Fibroblast of skin of left quadriceps (primary cell): ENCODE results near the gene TMEM117.
A peak's percentile ranks its signal among the peaks of the same experiment; 100 is the strongest.
"Not testable (repeated sequence)": the region's sequence is repeated elsewhere in the genome, so short reads cannot be mapped to it uniquely, and the experiment has no call there.

ENCODE experiments used
- DNase-seq, 2 experiments: peaks; one replicate each; pipeline ENCODE4 v3.0.0-alpha.2; 2013; ENCODE audit warnings: low read depth in 2 of 2

The TMEM117 gene

GRCh38 chr12:44021471-44021971 lies 185.6 kb downstream of the TMEM117 start:
- no peak for DNase-seq

- DNase-seq, result no peak
Observed at GRCh38 chr12:44025499-44025898, 189.6 kb downstream of the TMEM117 start.

- DNase-seq, result no peak
Observed at GRCh38 chr12:44026046-44026445, 190.2 kb downstream of the TMEM117 start.

DNA sequence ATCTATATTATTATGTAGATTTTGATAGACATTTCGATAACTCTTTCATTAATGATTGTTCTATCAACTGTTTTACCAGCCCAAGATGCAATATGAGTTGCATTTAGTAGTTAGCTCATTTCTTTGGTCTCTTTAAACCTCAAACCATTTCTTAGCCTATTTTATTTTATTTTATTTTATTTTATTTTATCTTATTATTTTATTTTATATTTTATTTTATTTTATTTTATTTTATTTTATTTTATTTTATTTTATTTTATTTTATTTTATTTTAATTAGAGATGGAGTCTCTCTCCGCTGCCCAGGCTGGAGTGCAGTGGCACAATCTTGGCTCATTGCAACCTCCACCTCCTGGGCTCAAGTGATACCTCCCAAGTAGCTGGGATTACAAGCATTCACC lies 191.0 kb downstream of the TMEM117 start:
- DNase-seq, result not testable (repeated sequence)

- DNase-seq, result no peak
Observed at GRCh38 chr12:44029194-44029593, 193.3 kb downstream of the TMEM117 start.

DNA sequence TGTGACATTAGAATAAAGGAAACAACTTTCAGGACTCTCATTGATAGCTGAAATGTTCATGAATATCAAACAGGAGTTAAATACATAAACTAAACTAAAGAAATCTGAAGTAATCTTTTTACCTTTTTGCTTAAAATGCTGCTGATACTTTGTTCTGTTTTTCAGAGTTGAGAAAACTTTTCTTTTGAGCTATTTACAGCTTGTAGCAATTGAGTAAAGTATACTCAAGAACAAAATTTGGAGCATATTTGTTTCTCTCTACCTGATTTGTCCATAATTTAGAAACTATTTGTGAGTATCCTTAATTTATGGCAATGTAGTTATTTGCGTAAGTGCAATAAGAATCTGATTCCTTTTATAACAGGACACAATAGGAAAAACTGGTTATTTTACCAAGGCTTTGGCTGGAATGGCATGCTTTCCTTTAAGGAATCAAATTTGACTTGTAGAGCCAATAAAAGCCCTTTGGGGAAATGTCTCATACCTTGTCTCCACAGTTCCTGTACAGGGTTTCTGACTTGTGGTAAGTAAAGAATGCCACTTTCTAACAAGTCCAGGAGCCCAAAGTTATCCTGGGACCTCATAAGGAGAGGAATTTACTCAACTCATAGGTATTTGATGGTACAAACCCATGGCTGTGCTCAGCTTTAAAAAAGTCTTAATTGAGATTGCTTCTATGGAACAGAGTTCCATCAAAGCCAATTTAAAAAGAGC lies 195.7 kb downstream of the TMEM117 start:
- no peak for DNase-seq

- no peak for DNase-seq
Observed at GRCh38 chr12:44034906-44035305, 199.0 kb downstream of the TMEM117 start.

DNA sequence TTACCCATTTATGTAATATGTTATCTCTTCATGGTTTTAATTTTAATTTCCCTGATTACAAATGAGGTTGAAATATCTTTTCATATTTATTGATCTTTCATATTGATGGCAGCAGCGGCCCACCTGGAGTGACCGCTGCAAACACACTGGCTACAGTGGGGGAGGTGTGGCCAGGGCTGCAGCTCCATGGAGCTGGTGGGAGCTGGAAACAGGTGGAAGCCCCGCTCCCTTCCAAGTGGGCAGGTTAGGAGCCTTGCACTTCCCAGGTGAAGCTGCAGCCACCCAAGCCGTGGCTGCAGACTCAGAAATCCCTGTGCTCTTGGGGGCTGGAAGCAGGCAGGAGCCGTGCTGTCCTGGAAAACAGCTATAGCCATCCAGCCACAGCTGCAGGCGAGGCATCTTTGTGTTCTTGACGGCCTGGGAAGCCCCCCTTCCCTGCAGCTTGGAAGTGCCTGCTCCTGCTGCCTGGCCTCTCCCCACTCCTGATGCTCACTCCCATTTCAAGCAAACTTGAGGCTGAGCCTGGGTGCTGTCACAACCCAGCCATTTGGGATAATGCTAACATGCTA lies 201.1 kb downstream of the TMEM117 start:
- no peak for DNase-seq

DNA sequence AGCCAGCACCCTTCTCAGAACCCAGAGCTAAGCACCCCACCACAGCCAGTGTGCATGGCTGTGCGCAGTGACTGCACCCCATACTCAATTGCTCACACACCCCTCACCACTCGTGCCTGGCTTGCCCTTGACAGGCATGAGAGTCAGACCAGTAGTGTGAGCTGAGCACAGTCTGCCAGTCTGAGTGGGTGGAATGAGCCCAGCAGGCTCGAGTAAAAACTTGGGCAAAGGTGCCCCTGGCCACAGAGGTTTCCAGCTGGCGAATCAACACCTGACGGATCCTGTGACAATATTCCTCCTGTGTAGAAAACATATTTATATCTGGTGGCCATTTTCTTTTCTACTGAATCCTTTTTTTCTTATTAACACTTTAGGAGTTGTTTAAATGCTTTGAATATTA lies 202.5 kb downstream of the TMEM117 start:
- no peak for DNase-seq

DNA sequence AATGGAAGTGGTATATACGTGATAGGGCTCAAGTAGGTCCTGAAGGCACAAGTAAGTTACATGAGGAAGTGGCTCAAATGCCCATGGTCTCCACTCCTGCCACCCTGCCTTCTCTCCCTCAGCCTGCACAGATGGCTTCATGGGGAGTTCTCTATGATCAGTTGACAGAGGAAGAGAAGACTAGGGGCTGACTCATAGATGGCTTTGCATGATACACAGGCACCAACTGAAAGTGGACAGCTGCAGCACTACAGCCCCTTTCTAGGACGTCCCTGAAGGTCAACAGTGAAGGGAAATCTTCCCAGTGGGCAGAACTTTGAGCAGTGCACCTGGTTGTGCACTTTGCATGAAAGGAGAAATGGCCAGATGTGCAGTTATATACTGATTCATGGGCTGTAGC lies 208.6 kb downstream of the TMEM117 start:
- DNase-seq, result not testable (repeated sequence)

GRCh38 chr12:44046732-44047417 lies 211.0 kb downstream of the TMEM117 start:
- DNase-seq, result no peak

- no peak for DNase-seq
Observed at GRCh38 chr12:44052554-44052953, 216.7 kb downstream of the TMEM117 start.

GRCh38 chr12:44053549-44054127 lies 217.8 kb downstream of the TMEM117 start:
- DNase-seq, result peak; percentile 21

DNA sequence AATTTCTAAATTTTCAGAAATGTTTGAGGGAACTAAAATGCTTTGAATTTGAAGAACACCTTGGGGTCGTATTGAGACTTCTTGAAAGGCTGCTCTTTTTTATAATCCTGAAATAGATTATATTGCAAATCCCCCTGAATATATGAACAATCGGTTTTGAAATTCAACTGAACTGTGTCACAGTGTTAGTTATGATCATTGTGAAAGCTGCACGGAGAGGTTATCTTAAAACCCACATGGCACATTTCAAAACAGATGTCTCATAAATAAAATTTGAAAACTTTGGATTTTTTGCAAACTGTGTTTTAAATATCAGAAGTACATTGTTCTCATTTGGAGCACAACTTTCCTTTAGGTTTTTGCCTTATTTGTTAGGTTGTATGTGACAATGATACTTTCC lies 218.4 kb downstream of the TMEM117 start:
- DNase-seq, result no peak

GRCh38 chr12:44058366-44058765 lies 222.5 kb downstream of the TMEM117 start:
- no peak for DNase-seq

- no peak for DNase-seq
Observed at GRCh38 chr12:44059476-44059875, 223.6 kb downstream of the TMEM117 start.

- no peak for DNase-seq
Observed at GRCh38 chr12:44063671-44064070, 227.8 kb downstream of the TMEM117 start.

DNA sequence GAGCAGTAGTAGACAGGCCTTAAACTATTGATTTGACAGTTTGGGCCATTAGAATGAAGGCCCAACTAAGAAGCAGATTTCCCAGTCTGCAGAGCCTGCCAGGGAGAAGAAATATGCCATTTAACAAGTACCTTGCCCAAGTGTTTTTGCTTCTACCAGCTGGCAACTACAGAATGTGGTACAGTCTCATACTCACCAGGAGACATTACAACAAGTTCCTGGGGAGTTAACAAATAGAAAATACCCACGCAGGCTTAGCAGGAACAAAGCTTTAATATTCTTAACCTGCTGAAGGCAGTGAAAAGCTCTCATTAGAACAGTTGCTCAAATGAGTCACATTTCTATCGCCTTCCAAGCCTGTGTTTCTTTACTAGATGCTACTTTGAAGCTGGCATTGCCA lies 241.0 kb downstream of the TMEM117 start:
- no peak for DNase-seq

- DNase-seq, result no peak
Observed at GRCh38 chr12:44077294-44077693, 241.4 kb downstream of the TMEM117 start.

DNA sequence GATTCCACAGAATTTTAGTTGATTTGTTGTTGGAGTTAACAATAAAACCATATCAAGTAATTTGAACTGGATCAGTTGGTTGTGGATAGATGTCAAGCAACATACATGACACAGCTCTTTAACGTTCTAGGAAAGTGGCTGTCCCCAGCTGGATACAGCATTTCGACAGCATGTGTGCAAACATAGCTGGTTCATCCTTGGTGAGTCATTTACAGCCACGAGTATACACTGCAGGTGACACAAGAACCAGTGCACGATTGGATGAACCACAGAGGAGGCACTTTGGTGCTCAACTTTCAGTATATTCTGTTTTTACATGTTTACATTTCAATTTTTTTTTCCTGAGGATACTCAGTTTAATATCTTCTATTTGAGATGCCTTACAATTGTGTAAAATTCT lies 242.4 kb downstream of the TMEM117 start:
- no peak for DNase-seq

DNA sequence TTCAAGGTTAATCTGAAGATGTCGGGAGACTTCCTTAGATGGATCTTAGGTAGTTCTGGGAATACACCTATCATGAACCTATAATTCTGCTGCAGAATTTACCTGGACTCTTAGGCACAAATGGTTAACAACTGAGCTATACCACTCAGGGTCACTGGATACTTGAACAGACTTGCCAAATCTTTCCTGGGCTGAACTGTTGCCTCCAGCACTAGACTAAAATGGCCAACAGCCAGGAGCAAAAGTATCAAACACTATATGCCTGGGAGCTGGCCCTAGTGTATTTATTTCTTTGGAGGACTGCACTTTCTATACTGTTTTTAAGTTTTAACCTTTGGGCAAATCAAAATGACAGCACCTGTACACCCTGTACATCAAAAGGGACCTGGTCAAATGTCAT lies 252.8 kb downstream of the TMEM117 start:
- no peak for DNase-seq

DNA sequence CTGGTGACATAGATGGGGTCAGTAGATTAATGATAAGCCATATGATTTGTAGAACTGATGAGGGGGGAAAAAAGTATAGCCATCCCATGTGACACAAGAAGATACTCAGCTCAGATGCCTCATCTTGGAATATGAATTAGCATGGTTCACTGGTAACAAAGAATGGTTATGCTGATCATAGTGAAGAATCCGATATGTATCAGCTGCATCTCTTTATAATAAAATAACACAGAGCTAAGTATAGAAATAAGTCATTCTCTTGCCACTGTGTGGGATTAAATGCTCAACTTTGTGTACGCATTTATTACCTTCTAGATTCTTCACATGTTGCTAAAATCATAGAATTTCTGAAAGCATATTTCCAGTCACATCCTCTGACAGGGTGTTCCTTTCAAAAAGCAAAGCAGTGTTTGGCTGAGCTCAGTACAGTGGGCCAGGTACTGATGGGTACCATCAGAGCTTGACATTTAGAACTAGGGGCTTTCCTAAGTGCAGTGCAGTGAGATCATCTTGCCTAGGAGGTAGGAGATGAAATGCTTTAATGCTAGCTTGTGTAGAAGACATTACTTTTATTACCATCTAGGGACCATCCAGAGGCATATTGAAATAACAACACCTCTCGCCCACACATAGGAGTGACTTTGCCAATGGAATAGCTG lies 256.2 kb downstream of the TMEM117 start:
- DNase-seq, result no peak
